Measurements from ENCODE around the gene NBPF15. TPM values are rescaled to one million over a fixed set of nuclear protein-coding genes. Genes with fewer than 3 reads are reported as not detected.

The NBPF15 gene, protein sequence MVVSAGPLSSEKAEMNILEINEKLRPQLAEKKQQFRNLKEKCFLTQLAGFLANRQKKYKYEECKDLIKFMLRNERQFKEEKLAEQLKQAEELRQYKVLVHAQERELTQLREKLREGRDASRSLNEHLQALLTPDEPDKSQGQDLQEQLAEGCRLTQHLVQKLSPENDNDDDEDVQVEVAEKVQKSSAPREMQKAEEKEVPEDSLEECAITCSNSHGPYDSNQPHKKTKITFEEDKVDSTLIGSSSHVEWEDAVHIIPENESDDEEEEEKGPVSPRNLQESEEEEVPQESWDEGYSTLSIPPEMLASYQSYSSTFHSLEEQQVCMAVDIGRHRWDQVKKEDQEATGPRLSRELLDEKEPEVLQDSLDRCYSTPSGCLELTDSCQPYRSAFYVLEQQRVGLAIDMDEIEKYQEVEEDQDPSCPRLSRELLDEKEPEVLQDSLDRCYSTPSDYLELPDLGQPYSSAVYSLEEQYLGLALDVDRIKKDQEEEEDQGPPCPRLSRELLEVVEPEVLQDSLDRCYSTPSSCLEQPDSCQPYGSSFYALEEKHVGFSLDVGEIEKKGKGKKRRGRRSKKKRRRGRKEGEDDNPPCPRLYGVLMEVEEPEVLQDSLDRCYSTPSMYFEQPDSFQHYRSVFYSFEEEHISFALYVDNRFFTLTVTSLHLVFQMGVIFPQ
- 23.4 and 33.3 TPM in 2 replicates for total RNA-seq

DNA sequence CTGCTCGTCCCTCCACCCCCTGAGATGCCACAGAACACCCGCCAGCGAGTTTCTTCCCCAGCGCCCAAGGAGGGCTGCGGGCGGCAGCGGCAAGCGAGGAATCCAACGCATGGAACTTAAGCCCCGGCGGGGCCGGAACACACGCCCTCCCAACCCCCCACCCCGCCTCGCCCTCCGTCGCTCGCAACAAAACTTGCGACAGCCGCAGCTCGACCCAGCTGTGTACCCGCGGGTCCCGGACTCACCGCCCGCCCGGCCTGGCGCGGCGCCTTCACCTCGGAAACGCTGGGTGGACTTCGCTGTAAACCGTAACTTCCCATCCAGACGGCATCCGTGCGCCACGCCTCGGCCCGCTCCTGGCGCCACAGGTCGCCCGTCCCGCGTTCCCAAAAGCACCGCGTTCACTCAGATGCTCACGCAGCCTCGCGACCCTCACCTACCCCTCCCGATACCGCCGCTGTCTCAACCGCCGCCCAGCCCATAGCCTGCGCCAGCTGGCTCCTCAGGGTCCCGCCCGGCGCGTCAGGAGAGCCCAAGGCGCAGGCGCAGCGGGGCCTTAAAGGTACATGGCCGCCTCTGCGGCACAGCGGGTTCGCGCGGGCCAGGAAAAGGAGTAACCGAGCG lies at the start of gene NBPF15:
TSS of gene NBPF15 (minus strand) at position 534 of the 624 bp plus-strand sequence. CDS start 21,666 bp downstream, outside the sequence.

Other genes with a start within 250 kb of the NBPF15 start
- gene PPIAL4E, start 88.0 kb downstream of the NBPF15 start, total RNA-seq, result not detected in 2 replicates
- gene PPIAL4F, start 131.2 kb upstream of the NBPF15 start, total RNA-seq, result not detected in 2 replicates

All from tracheal epithelial cell (primary cell).